HG03066 (cell line): Measurements from ENCODE around the gene S100A7A.
"Not testable (repeated sequence)": the region's sequence is repeated elsewhere in the genome, so short reads cannot be mapped to it uniquely, and the experiment has no call there.

ENCODE experiments used
- ATAC-seq: cut with Tn5 transposase; IDR thresholded peaks from one replicate; pipeline ENCODE4 v1.9.1; 2021; ENCODE audit warnings: low read depth; ENCODE audit not compliant: unreplicated experiment

S100A7A gene

GRCh38 chr1:153419436-153419793 is 3.1 kb downstream of the S100A7A start:
- ATAC-seq, result not testable (repeated sequence)

GRCh38 chr1:153420306-153420705 is 4.0 kb downstream of the S100A7A start:
- no peak for ATAC-seq

- ATAC-seq, result no peak
Measured at GRCh38 chr1:153422450-153423068, 6.2 kb downstream of the S100A7A start.

- no peak for ATAC-seq
Measured at GRCh38 chr1:153426809-153427208, 10.5 kb downstream of the S100A7A start.

GRCh38 chr1:153428073-153428638 is 11.8 kb downstream of the S100A7A start:
- no peak for ATAC-seq

- ATAC-seq, result no peak
Measured at GRCh38 chr1:153428791-153429190, 12.5 kb downstream of the S100A7A start.

GRCh38 chr1:153429266-153430165 is 13.2 kb downstream of the S100A7A start:
- no peak for ATAC-seq

- no peak for ATAC-seq
Measured at GRCh38 chr1:153430166-153430553, 13.8 kb downstream of the S100A7A start.

GRCh38 chr1:153430561-153430960 is 14.2 kb downstream of the S100A7A start:
- ATAC-seq, result no peak

- no peak for ATAC-seq
Measured at GRCh38 chr1:153431002-153431401, 14.7 kb downstream of the S100A7A start.

- no peak for ATAC-seq
Measured at GRCh38 chr1:153431427-153431826, 15.1 kb downstream of the S100A7A start.

GRCh38 chr1:153431928-153432327 is 15.6 kb downstream of the S100A7A start:
- ATAC-seq, result no peak

- ATAC-seq, result no peak
Measured at GRCh38 chr1:153432874-153433681, 16.8 kb downstream of the S100A7A start.

GRCh38 chr1:153434746-153435455 is 18.6 kb downstream of the S100A7A start:
- no peak for ATAC-seq

GRCh38 chr1:153437236-153437635 is 20.9 kb downstream of the S100A7A start:
- no peak for ATAC-seq

- no peak for ATAC-seq
Measured at GRCh38 chr1:153438599-153438998, 22.3 kb downstream of the S100A7A start.

GRCh38 chr1:153439273-153439672 is 23.0 kb downstream of the S100A7A start:
- ATAC-seq, result no peak

- no peak for ATAC-seq
Measured at GRCh38 chr1:153441238-153441755, 25.0 kb downstream of the S100A7A start.

- ATAC-seq, result no peak
Measured at GRCh38 chr1:153443486-153443885, 27.2 kb downstream of the S100A7A start.

GRCh38 chr1:153444078-153444477 is 27.8 kb downstream of the S100A7A start:
- ATAC-seq, result no peak
